ENCODE data around the gene GSAP.
"Not testable (repeated sequence)": the region's sequence is repeated elsewhere in the genome, so short reads cannot be mapped to it uniquely, and the experiment has no call there.

GSAP gene

GRCh38 chr7:77454802-77455201 lies 38.7 kb upstream of the GSAP start:
- Histone ChIP-seq H3K27me3 (ENCODE audit: insufficient read depth, low read depth, severe bottlenecking) (no peaks in the 10 kb centered on the region), H3K4me3 (ENCODE audit: low read depth, low read length) (no peak overlapping the region), H3K36me3 (no peaks in the 10 kb centered on the region), H3K9me3 (ENCODE audit: severe bottlenecking) (no peaks in the 10 kb centered on the region), H3K27ac (no peak overlapping the region)
- TF ChIP-seq, protein P1, sequence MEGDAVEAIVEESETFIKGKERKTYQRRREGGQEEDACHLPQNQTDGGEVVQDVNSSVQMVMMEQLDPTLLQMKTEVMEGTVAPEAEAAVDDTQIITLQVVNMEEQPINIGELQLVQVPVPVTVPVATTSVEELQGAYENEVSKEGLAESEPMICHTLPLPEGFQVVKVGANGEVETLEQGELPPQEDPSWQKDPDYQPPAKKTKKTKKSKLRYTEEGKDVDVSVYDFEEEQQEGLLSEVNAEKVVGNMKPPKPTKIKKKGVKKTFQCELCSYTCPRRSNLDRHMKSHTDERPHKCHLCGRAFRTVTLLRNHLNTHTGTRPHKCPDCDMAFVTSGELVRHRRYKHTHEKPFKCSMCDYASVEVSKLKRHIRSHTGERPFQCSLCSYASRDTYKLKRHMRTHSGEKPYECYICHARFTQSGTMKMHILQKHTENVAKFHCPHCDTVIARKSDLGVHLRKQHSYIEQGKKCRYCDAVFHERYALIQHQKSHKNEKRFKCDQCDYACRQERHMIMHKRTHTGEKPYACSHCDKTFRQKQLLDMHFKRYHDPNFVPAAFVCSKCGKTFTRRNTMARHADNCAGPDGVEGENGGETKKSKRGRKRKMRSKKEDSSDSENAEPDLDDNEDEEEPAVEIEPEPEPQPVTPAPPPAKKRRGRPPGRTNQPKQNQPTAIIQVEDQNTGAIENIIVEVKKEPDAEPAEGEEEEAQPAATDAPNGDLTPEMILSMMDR (IDR thresholded peaks at IDR 0.05; ENCODE audit: low read depth, low read length) = no peak
- DNase-seq = no peak

GRCh38 chr7:77453531-77453930 lies 37.4 kb upstream of the GSAP start:
- H3K36me3 ChIP-seq = no peaks in the 10 kb centered on the region
- no peak for DNase-seq
- TF ChIP-seq, protein P1 (IDR thresholded peaks at IDR 0.05; ENCODE audit: low read depth, low read length) = no peak
- H3K4me3 ChIP-seq (ENCODE audit: low read depth, low read length) = no peak overlapping the region
- H3K27me3 ChIP-seq (ENCODE audit: insufficient read depth, low read depth, severe bottlenecking) = no peaks in the 10 kb centered on the region
- no peaks in the 10 kb centered on the region for H3K9me3 ChIP-seq (ENCODE audit: severe bottlenecking)
- no peak overlapping the region for H3K27ac ChIP-seq

GRCh38 chr7:77451950-77452349 lies 35.8 kb upstream of the GSAP start:
- not testable (repeated sequence) for H3K9me3 ChIP-seq (ENCODE audit: severe bottlenecking); H3K36me3 ChIP-seq; H3K27ac ChIP-seq; H3K4me3 ChIP-seq (ENCODE audit: low read depth, low read length); DNase-seq; H3K27me3 ChIP-seq (ENCODE audit: insufficient read depth, low read depth, severe bottlenecking)

- DNase-seq = no peak
- no peak overlapping the region for H3K4me3 ChIP-seq (ENCODE audit: low read depth, low read length)
These were observed 34.5 kb upstream of the GSAP start for GRCh38 chr7:77450613-77451012.

DNA sequence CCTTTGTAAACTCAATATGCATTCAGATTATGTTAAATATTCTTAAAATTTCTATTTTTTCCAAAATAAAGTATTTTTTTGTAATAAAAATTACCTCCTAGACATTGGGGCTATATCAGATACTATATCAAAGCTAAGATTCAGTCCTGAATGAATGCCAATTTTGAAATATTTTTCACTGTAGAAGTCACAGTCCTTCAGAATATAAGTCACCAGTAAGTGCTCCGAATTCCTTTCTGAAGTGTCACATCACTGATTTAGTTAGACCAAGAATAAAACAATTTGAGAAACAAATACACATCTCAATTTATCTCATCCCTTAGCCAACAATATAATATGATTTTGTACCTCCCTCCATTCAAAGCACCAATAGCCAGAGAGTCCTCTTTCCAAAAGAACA lies 33.9 kb upstream of the GSAP start:
- H3K36me3 ChIP-seq = no peaks in the 10 kb centered on the region
- no peaks in the 10 kb centered on the region for H3K27me3 ChIP-seq (ENCODE audit: insufficient read depth, low read depth, severe bottlenecking)
- H3K27ac ChIP-seq = no peak overlapping the region
- TF ChIP-seq, protein P1 (IDR thresholded peaks at IDR 0.05; ENCODE audit: low read depth, low read length) = no peak
- H3K4me3 ChIP-seq (ENCODE audit: low read depth, low read length) = no peak overlapping the region
- no peak for DNase-seq
- no peaks in the 10 kb centered on the region for H3K9me3 ChIP-seq (ENCODE audit: severe bottlenecking)

More at GRCh38 chr7:77450613-77451012, 34.5 kb upstream of the GSAP start:
- TF ChIP-seq, protein P1 (IDR thresholded peaks at IDR 0.05; ENCODE audit: low read depth, low read length) = no peak
- H3K9me3 ChIP-seq (ENCODE audit: severe bottlenecking) = no peaks in the 10 kb centered on the region
- no peaks in the 10 kb centered on the region for H3K36me3 ChIP-seq
- no peak overlapping the region for H3K27ac ChIP-seq
- no peaks in the 10 kb centered on the region for H3K27me3 ChIP-seq (ENCODE audit: insufficient read depth, low read depth, severe bottlenecking)

DNA sequence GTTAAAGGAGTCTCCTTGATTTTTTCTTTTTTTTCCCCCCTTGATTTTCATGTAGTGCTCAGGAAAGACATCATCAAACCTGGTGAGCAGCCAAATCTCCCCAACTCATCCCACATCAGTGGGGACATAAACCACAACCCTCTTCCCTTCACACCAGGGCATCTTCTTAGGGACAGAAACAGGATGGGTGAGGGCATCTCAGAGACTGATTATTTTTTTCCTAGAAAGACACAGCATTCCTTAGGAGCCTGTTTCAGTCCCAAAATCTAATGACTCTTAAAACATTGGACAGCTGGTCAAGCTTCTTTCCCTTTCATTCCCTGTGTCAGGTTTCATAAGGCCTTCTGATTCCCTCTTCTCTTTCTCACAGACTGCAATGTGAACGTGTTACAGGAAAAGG lies 31.5 kb upstream of the GSAP start:
- DNase-seq = no peak
- no peak overlapping the region for H3K27ac ChIP-seq
- H3K4me3 ChIP-seq (ENCODE audit: low read depth, low read length) = no peak overlapping the region
- H3K9me3 ChIP-seq (ENCODE audit: severe bottlenecking) = no peaks in the 10 kb centered on the region
- H3K27me3 ChIP-seq (ENCODE audit: insufficient read depth, low read depth, severe bottlenecking) = no peaks in the 10 kb centered on the region
- H3K36me3 ChIP-seq = no peaks in the 10 kb centered on the region
- TF ChIP-seq, protein P1 (IDR thresholded peaks at IDR 0.05; ENCODE audit: low read depth, low read length) = no peak
